Endothelial cell of umbilical vein (primary cell): ENCODE results near the gene ICE1.

Source experiments
- CTCF ChIP-seq, 2 donors: IDR thresholded peaks; 1 replicate in 1 of 2; 2 replicates in 1 of 2; pipeline ENCODE4 v1.5.1; 2011; ENCODE audit warnings: low read length in 2 of 2, mild to moderate bottlenecking in 2 of 2, moderate library complexity in 2 of 2, control low read depth in 1 of 2, inconsistent platforms in 1 of 2, low read depth in 1 of 2; ENCODE audit not compliant: insufficient read depth in 1 of 2; ENCODE audit errors: extremely low read depth in 1 of 2
- FOS ChIP-seq: IDR thresholded peaks from 2 replicates; pipeline ENCODE4 v1.6.1; 2011; ENCODE audit warnings: mild to moderate bottlenecking, low read length, moderate library complexity, borderline replicate concordance; ENCODE audit not compliant: insufficient read depth
- JUN ChIP-seq: IDR thresholded peaks from 2 replicates; pipeline ENCODE4 v1.6.1; 2011; ENCODE audit warnings: borderline replicate concordance, low read depth; ENCODE audit not compliant: insufficient read length, insufficient read depth
- MAX ChIP-seq: IDR thresholded peaks from 2 replicates; pipeline ENCODE4 v1.6.1; 2011; ENCODE audit not compliant: insufficient read depth, insufficient read length
- POLR2A ChIP-seq: IDR thresholded peaks from 2 replicates; pipeline ENCODE4 v1.6.1; 2012; ENCODE audit warnings: low read depth, mild to moderate bottlenecking, control low read depth, low read length
- POLR2AphosphoS5 ChIP-seq: IDR thresholded peaks from 2 replicates; pipeline ENCODE4 v1.6.1; 2012; ENCODE audit warnings: low read depth, mild to moderate bottlenecking, control low read depth, low read length, moderate library complexity; ENCODE audit not compliant: insufficient read depth

- TF ChIP-seq POLR2AphosphoS5 (no peak), FOS (no peak), CTCF (IDR thresholded peaks at IDR 0.05; ENCODE audit: extremely low read depth in 1 of 2, insufficient read depth in 1 of 2, low read depth in 1 of 2, low read length in 2 of 2) (no peak), POLR2A (no peak), MAX (no peak), JUN (no peak)
Measured at GRCh38 chr5:5461012-5461411, 38.5 kb downstream of the ICE1 start.
